DMS 273 treated with DMSO at 0.1 percent for 48 hours (cell line): Measurements from ENCODE around the gene STX7.

Experiments used
- DNase-seq: peaks from one replicate; lab custom pipeline; 2025; lab: John Stamatoyannopoulos, UW

Gene STX7

DNA sequence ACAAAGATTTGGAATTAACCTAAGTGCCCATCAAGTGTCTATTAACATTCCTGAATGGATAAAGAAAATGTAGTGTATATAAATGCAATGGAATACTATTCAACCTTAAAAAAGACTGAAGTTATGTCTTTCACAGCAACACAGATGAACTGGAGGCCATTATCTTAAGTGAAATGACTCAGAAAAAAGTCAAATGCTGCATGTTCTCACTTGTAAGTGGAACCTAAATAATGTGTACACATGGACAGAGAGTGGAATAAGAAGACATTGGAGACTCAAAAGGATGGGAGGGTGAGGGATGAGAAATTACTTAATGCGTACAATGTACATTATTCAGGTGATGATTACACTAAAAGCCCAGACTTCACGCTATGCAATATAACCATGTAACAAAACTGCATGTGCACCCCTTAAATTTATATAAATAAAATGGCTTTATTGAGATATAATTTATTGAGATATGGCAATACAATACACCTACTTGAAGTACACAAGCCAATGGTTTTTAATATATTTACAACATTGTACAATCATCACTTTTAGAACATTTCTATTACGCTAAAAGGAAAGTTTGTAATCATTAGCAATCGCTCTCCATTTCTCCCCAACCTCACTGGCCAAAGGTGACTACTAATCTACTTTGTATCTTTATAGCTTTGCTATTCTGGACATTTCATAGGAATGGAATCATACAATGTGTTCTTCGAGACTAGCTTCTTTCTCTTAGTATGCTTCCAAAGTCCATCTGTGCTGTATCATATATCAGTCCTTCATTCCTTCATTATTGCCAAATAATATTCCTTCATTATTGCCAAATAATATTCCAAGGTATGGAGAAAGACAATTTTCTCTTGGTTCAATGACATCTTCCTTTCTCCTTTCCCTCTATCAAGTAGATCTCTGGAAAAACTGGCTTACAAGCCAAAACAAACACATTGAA lies 5.8 kb downstream of the STX7 start:
- no peak for DNase-seq

DNA sequence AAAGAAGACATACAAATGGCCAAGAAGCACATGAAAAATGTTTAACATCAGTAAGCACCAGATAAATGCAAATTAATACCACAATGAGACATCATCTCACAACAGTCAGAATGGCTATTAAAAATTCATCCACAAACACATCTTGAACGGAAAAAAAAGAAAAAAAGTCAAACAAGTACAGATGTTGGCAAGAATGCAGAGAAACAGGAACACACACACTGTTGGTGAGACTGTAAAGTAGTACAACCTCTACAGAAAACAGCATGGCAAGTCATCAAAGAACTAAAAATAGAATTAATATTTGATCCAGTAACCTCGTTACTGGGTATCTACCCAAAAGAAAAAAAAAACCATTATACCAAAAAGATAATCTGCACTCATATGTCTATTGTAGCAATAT lies 6.5 kb downstream of the STX7 start:
- DNase-seq, result no peak

DNA sequence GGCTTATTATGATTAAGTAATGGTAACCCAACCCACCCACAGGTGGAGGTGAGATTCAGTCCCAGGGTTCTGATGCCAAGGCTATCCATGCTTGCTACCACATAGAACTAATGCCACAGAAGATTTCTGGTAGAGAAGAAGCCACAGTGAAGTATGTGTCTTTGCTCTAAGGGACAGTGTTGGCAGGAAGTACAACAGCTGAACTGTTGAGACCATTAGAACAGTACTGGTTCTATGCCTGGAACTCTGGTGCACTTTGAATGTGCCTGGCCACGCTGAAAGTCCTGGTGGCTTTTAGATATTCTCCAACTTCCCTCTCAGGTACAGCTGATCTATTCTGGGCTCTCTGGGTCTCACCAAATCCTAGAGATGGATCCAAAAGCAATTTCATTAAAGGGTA lies 7.8 kb downstream of the STX7 start:
- DNase-seq, result no peak

DNA sequence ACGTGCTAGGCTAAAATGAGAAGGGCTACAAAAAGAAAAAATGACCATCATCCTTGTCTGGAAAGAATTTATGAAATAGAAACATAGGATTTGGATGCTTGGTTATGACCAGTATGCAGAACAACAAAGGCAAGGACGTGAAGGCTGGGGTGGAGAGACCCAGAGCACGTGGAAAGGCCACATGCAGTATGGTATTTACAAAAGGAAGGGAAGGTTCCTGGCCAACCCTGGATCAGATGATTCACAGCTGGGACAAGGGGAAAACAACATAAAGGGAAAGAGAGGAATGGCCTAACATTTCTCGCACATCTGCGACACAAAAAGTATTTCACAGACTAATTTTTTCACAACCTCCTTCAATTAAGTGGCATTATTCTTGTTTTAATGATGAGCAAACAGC lies 8.2 kb downstream of the STX7 start:
- DNase-seq, result no peak

DNA sequence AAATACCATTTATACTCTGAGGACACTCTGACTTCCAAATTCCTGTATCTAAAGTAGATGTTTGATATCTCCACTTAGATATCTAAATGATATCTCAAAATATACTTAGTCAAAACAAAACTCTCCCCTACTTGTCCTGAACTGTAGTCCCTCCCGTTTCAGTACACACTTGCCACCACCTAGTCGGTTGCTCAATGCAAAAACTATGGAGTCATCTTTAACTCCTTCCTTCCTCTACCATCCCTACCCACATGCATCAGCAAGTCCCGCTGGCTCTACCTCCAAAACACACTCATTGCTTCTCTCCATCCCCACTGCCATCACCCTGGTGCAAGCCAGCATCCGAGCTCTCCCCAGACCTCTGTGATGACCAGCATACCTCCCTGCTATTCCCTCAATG lies 13.2 kb downstream of the STX7 start:
- no peak for DNase-seq

DNA sequence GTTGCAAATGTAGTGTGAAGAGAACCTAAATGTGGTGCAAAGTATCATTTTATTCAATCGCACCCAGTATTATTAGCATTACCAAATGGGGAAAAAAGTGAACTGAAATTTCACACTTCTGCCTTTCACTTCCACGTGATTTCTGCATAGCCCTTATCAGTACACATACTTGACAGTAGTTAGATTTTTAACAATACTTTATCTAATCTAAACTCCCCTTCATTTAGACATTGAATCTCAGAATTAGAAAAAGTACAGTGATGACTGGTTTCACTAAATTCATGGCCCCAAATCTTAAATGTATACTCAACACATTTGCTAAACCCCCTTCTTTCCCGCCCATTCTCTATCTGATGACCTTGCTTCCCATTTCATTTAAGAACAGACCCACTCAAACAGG lies 14.3 kb downstream of the STX7 start:
- DNase-seq, result no peak

DNA sequence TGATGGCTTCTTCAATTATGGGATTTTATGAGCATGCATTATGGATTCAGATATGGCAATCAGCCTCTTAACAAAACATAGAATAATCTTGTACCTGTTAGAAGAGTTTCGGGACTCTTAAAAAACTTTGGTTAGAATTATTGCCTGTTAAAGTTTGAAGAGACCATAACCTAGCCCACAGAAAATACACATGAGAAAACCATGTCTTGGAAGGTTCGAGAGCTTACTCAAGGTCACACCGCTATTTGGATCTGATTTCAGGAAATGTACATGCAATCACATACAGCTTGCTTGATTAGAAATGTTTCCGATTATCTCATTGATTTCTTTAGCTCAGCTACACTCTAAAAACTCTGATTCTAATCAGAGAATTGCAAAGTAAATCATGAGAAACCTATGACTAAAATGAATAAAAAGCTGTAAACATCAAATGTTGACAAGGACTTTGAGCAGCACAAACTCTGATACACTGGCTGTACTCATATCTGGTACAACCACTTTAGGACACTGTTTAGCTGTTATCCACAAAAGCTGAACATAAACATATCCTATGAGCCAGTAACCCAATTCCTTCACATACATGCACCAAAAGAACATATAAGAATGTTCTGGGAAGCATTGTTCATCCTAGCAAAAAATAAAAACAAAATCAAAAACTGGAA lies 16.3 kb downstream of the STX7 start:
- DNase-seq, result no peak

DNA sequence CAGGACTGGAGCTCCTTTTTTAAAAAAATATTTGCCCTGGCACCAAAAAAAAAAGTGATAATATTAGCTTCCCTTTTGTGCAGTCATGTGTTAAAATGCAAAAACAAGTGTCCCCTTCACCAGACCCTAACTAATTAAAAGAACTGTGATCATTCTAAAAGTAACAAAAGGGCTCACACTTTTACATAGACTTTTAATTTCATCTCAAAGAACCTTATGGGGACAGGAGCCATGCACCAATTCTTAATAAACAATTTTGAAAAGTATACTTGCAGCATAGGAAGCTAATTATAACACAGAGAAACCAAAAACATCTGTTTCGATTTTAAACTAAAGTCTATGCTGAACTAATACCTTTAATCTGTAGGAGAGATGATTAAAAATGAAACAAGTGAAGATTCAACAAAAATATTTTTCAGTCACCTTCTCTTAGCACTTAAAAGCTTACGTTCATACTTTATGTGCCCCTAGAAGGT lies 17.3 kb downstream of the STX7 start:
- no peak for DNase-seq

DNA sequence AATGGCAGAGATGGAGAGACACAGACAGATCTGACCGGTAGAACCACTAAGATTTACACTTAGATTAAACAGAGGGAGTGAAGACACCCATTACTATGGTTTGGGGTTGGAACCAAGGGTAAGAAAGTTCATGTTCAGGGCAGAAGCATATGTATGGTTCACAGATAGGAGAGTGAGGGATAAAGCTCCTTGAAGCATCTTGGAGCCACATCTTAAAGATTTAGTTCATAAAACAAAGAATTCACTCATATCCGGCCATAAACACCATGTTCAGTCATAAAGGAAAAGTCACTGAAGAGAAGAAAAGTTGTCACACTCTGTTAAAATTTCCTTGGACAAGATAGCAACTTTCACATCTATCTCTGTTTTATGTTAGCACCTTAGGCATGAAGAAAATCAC lies 18.0 kb downstream of the STX7 start:
- no peak for DNase-seq

DNA sequence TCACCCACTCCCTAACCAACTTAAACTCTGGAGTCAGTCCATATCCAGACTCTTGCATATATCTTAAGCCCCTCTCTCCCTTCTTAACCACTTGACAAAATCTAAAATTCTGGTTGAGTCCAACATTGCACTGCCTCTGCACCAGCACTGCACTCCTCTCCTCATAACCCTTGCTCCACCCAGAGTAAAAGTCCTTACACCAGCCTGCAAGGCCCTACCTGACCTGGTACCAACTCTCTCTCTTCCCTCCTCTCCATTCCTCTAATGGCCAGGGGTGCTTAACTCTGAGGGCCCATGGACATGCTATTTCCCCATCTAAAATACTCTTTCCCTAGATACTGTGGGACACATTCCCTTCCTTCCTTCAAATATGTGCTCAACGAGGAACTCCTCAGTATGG lies 21.0 kb downstream of the STX7 start:
- no peak for DNase-seq

DNA sequence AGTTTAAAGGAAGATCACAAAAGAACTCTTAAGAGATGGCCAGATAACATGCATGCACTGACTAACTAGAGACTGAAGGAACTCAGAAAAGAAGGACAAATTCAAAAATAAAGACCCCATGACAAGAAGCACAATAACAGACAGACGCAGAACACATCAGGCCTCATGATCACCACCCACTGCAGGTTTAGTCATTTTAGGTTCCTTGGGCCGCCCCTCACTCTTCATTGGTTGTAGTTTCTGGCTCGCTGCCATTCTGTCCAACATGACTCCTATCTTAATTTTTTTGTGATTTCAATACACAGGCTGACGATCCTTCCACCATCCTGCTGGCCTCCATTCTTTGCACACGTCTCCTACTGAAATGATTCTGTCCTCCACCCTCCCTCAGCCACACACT lies 21.6 kb downstream of the STX7 start:
- no peak for DNase-seq

DNA sequence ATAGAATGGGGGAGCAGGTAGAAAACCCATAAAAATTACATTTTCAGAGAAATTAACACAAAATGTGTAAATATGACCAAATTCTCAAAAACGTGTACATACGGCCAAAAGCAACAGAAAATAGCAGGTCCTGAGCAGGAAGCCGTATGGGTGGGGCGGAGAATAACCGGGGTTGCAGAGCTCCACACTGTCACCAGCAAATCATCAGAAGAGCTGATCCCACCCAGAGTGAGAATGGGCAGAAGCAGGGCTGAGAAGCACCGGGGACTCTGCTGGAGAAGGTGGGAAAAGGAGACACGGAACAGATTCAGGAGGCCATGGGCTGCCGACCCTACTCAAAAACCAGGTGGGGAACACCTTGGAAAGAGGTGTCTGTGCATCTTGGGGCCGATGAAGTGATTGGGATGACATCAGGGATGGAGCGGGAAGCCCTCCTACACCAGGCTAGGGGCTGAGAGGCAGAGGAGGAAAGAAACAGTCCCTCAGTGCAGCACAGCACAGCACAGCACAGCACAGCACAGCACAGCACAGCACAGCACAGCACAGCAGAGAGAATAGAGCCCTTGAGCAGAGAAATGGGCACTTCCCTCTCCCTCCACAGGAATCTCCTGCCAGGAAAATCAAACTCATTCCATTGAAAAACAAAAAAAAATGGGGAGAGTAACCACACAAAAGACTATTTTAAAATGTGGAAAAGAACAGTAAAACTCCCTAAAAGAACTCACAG lies 22.3 kb downstream of the STX7 start:
- no peak for DNase-seq

DNA sequence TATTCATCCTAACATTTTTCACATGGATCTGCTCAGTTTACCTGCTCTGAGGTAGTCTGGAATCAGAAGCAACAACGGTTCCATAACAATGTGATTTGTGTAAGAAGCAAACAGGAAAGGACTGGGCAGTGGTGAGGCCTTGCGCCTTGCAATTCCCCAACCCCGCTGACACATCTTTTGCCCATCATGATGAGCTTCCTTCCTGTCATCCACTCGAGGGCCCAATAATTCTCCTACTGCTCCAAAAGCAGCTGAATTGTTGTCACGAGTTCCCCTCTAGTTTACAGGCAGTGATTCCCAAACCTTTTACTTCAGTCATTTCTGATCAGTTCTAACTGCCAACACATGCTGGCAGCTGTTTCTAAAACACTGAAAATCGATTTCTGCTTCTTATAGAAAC lies 22.9 kb downstream of the STX7 start:
- DNase-seq, result no peak

DNA sequence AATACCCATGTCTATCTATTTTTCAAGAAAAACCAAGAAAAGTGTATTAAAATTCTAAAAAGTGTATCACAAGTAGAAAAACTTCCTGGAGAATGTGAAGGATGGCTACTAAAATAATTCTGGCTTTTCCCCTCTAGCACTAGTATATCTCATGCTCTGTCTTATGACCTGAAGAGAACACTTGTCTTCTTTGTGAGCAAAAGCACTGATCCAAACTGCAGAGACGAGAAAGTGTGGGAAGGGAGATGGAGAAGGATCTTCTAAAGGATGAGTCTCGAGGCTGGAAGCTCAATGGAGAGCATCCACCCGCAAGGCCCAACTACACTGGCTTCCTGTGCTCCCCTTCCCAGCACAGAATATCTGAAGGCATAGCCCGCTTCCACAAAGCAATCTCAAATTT lies 23.5 kb downstream of the STX7 start:
- no peak for DNase-seq

DNA sequence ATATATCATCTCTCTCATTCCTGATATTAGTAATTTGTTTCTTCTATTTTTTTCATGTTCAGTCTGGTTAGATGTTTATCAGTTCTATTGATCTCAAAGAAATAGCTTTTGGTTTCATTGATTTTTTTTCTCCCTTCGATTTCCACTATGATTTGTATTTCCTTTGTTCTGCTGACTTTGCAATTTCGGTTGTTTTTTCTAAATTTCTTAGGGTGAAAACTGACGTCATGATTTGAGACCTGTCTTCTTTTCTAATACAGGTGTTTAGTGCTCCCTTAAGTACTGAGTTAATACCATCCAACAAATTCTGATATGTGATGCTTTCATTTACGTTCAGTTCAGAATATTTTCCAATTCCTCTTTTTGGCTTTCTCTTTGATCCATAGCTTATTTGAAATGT lies 25.2 kb downstream of the STX7 start:
- DNase-seq, result no peak

DNA sequence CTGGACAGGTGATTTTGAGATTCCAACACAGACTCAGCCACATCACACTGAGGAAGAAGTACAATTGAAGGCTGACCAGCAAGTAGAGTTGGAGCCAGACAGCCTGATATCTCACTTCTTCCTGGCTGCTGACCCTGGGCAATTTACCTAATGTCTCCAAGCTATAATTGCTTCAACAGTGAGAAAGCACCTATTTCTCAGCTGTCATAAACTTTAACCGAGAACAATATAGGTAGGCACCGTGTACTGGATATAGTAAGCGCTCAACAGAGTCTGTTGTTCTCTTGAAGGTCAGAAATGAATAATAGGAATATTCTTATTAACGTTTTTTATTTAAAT lies 28.3 kb downstream of the STX7 start:
- no peak for DNase-seq

DNA sequence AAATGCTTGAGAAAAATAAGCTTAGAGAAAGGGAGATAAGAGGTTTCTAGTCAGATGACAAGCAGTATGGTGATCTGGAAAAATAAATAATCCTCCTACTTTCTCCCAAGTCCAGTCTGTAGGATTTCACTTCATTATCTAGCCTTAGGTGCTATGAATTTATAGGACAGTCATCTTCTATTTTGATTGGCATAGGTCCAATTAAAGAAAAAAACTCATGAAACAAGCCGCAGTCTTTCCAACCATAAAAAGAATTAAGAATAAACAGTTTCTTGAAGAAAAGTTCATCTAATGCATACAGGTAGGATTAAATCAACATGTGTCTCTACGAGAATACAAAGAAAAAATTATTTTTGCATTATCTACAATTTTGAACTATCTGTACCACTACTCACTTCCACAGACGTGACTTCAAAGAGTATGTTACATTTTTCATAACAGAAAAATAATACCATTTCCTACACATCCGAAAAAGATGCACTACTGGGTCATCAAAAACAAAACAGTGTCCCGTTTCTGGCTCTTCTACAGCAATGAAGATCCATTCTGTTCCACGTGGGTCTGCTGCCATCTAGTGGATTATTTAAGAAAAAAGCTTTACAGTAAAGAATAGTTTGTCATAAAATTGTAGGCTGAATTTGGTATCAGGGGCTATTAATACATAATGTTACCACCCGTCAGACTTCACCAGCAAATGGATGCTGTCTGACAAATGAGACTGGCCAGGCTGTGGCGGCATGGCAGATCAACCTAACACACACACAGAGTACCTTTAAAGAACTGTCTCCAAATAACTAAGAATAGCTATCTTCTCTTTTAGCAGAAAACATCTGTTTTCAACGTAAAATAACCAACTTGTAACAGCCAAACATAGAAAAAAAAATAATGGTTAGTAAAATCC lies 28.9 kb downstream of the STX7 start:
- DNase-seq, result peak; percentile 32

DNA sequence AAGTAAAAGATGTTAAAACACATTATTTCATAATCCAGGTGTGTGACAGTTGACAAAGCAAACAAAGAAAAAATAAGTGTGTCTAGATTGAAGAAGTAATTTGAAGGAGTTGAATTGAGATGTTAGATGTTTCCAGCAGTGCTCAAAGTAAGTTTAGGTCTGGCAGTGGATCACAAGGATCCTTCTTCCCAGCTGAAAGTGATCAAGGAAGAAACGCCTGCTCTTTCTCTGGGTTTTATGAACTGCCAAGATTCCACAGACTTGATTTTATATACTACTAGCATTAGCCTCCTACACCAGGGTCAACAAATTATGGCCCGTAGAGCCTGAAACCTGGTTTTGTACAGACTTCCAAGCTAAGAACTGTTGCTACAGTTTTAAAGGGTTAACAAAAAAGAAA lies 30.3 kb downstream of the STX7 start:
- DNase-seq, result no peak

DNA sequence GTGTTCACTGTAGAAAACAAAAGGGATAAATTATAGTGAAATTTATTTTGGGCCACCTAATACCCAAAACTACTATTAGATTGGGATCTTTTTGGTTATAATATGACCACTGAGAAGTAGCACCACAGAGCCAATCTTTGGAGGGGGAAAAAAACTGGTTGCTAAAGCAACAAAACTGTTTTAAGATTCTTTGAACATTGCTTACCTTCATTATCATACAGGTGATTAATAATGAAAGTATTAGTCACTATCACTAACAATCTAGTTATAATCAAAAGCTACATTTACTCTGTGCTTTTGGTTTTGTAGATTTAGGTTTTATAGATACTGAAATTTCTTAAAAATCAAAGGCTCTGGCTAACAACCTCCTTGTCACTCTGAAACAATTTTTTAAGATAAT lies 31.7 kb downstream of the STX7 start:
- no peak for DNase-seq

DNA sequence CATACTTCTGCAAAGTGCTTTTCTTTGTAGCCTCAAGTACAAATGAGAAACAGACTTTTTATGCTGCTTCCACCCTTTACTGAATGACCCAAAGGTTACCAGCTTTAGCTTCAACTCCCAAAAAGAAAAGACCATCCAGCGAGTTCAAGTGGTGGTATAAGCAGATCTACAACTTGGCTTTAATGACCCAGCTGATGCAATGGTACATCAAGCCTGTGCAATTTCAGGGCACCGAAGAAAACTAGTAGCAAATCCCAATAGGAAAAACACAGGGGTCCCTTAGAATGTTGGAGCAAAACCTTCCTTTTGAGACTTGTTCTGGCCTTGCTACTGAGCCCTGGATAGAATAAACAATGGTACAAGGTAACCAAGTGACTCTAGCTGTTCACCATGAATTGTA lies 33.8 kb downstream of the STX7 start:
- no peak for DNase-seq

DNA sequence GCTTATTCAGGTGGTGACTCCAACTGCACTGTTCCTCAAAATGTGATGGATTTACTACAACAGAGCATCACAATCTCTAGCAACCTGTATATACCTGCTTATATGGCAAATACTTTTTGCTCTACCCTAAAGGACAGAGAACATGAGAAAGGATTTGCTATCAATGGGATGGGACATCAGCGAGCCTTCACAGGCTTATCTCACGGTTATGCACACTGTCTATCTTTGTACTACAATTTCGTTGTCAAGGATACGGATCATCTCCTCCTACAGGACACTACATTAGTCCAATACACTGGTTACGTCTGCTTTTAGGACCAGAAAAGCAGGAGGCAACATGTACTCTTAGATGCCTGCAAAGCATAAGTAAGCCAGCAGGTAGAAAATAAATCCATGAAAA lies 34.2 kb downstream of the STX7 start:
- DNase-seq, result no peak

DNA sequence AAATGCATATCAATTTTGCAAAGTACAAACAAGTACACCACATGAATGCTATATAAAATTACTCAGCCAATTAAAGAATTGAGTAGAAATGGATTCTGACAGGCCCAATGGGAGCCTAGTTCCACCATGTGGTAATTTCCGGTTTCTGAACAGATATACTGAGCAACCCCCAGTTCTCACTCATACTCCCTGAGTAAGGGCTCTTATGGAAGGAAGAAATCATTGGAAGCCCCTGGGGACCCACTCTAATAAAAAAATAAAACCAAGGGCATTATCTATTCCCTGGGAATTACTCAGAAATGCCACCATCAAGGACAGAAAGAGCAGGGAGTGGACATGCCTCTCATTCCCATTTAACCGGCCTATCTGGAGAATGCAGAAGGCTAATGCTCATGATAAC lies 34.6 kb downstream of the STX7 start:
- no peak for DNase-seq
